ENCODE data around the gene SEMG2. TPM values are rescaled to one million over a fixed set of nuclear protein-coding genes. Genes with fewer than 3 reads are reported as not detected.

Gene SEMG2
- polyA plus RNA-seq, 1 of the 3 experiments (the other 2 are of a cell fraction): not detected

- no peak overlapping the region for H3K4me2 ChIP-seq
- no peaks in the 10 kb centered on the region for H3K9me3 ChIP-seq
- H3K4me3 ChIP-seq (ENCODE audit: low read depth in 2 of 2, low read length in 1 of 2): no peak overlapping the region
- 2% methylated on average over 4 of the region's 4 CpGs for WGBS (ENCODE audit: low lambda C conversion rate)
- TF ChIP-seq EZH2phosphoT487 (IDR thresholded peaks at IDR 0.05; ENCODE audit: borderline replicate concordance, low read depth): no peak
- TF ChIP-seq RFX5 (IDR thresholded peaks at IDR 0.05; ENCODE audit: low read length): no peak
- TF ChIP-seq TAF1 (IDR thresholded peaks at IDR 0.05; ENCODE audit: borderline replicate concordance, low read depth, low read length): no peak
- no peak for TF ChIP-seq YY1 (IDR thresholded peaks at IDR 0.05; ENCODE audit: low read depth)
- no peak for TF ChIP-seq MXI1 (IDR thresholded peaks at IDR 0.05; ENCODE audit: low read depth, low read length)
- TF ChIP-seq MEF2A (IDR thresholded peaks at IDR 0.05; ENCODE audit: borderline replicate concordance, low read depth): no peak
- H3K36me3 ChIP-seq (replicated peaks in 1 of 2; ENCODE audit: control insufficient read depth in 1 of 2, insufficient read depth in 2 of 2, low read length in 1 of 2): no peaks in the 10 kb centered on the region
- H3K79me2 ChIP-seq (ENCODE audit: insufficient read depth): no peaks in the 10 kb centered on the region
- peaks cover 9% of the 10 kb centered on the region; the same call in 1 of the 2 replicates for H3K27me3 ChIP-seq (ENCODE audit: insufficient read depth)
- H3K4me1 ChIP-seq (ENCODE audit: control insufficient read depth in 1 of 2, insufficient read depth in 2 of 2, low read depth in 1 of 2, low read length in 1 of 2): no peaks in the 10 kb centered on the region
- no peaks in the 10 kb centered on the region for H4K20me1 ChIP-seq (ENCODE audit: insufficient read depth)
- ChIA-PET POLR2A (no interaction called here), CTCF (interaction anchor here (2.5 kb wide), 1 partner anchor 24 kb away, joined by 13 read pairs; no protein-coding TSS in a partner anchor)
- DNase-seq: no peak
- H2AFZ ChIP-seq (ENCODE audit: low read depth): no peak overlapping the region
- H3K9ac ChIP-seq: no peak overlapping the region
- no peak overlapping the region for H3K27ac ChIP-seq (ENCODE audit: low read depth in 2 of 2, low read length in 1 of 2)
- no peaks in the 10 kb centered on the region for H3K9me2 ChIP-seq
- H3F3A ChIP-seq (replicated peaks; ENCODE audit: insufficient read depth): no peaks in the 10 kb centered on the region
Measured at GRCh38 chr20:45269754-45270270, 48.6 kb downstream of the SEMG2 start.

Other genes starting within 250 kb of the SEMG2 start
- 0.07 and 0.13 TPM in 2 replicates for gene KCNS1, start 120.2 kb upstream of the SEMG2 start, polyA plus RNA-seq (2012; rRNA removed)
- 0.08 and 0.11 TPM in 2 replicates for gene WFDC5, start 106.2 kb upstream of the SEMG2 start, polyA plus RNA-seq (2012; rRNA removed)
- gene WFDC12, start 96.9 kb upstream of the SEMG2 start, polyA plus RNA-seq (2012; rRNA removed): not detected in 2 replicates
- 0.12 TPM in 1 of 2 replicates, not detected in the other for gene PI3, start 46.5 kb upstream of the SEMG2 start, polyA plus RNA-seq (2012; rRNA removed)
- gene SEMG1, start 14.3 kb upstream of the SEMG2 start, polyA plus RNA-seq (2012; rRNA removed): not detected in 2 replicates
- gene SLPI, start 33.2 kb downstream of the SEMG2 start, polyA plus RNA-seq (2012; rRNA removed): not detected in 2 replicates
- gene RBPJL, start 85.5 kb downstream of the SEMG2 start, polyA plus RNA-seq (2012; rRNA removed): not detected in 2 replicates
- gene MATN4, start 86.9 kb downstream of the SEMG2 start, polyA plus RNA-seq (2012; rRNA removed): 0.13 and 0.16 TPM in 2 replicates
- 131 and 192 TPM in 2 replicates for gene SDC4, start 127.1 kb downstream of the SEMG2 start, polyA plus RNA-seq (2012; rRNA removed)
- gene SYS1, start 141.8 kb downstream of the SEMG2 start, polyA plus RNA-seq (2012; rRNA removed): 26.5 and 26.9 TPM in 2 replicates
- gene TP53TG5, start 157.0 kb downstream of the SEMG2 start, polyA plus RNA-seq (2012; rRNA removed): not detected in 2 replicates
- gene DBNDD2, start 186.9 kb downstream of the SEMG2 start, polyA plus RNA-seq (2012; rRNA removed): 22.4 and 24.5 TPM in 2 replicates
- gene PIGT, start 194.8 kb downstream of the SEMG2 start, polyA plus RNA-seq (2012; rRNA removed): 144 and 149 TPM in 2 replicates
- 0.21 TPM in 1 of 2 replicates, not detected in the other for gene WFDC2, start 248.4 kb downstream of the SEMG2 start, polyA plus RNA-seq (2012; rRNA removed)